MM.1S (cell line): ENCODE results near the gene PRKCH.

Experiments used
- EZH2 ChIP-seq: fragments of 300-600 bp; sonication (generic); optimal IDR thresholded peaks from 2 replicates; pipeline ENCODE3; 2017; ENCODE audit warnings: low read depth, mild to moderate bottlenecking, antibody characterized with exemption, low read length, mixed read lengths
- TF ChIP-seq, protein P1 (sequence below): fragments of 300-600 bp; sonication (generic); IDR thresholded peaks from 2 replicates; pipeline ENCODE4 v1.5.1; 2016; ENCODE audit warnings: antibody characterized with exemption, low read length, mixed read lengths

DNA sequence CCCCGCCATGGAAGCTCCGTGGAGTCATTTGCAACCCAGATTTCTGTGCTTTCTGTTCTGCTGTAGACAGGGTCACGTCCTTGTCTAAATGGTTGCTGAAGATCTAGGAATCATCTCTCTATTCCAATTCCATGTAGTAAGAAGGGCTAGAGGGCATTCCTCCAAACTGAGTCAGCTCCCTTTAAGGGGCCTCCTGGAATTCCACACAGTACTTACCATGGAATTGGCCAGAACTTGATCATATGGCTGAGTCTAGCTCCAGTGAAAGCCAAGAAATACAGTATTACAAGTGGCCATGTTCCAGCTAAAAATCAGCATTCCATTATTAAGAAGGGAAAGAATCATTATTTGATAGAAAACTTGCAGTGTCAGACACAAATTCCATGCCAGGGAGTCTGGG is 171.9 kb downstream of the PRKCH start:
- TF ChIP-seq, protein P1, sequence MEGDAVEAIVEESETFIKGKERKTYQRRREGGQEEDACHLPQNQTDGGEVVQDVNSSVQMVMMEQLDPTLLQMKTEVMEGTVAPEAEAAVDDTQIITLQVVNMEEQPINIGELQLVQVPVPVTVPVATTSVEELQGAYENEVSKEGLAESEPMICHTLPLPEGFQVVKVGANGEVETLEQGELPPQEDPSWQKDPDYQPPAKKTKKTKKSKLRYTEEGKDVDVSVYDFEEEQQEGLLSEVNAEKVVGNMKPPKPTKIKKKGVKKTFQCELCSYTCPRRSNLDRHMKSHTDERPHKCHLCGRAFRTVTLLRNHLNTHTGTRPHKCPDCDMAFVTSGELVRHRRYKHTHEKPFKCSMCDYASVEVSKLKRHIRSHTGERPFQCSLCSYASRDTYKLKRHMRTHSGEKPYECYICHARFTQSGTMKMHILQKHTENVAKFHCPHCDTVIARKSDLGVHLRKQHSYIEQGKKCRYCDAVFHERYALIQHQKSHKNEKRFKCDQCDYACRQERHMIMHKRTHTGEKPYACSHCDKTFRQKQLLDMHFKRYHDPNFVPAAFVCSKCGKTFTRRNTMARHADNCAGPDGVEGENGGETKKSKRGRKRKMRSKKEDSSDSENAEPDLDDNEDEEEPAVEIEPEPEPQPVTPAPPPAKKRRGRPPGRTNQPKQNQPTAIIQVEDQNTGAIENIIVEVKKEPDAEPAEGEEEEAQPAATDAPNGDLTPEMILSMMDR, result no peak
- TF ChIP-seq EZH2, result no peak
